Measurements from ENCODE around the gene EHBP1. TPM values are rescaled to one million over a fixed set of nuclear protein-coding genes. Genes with fewer than 3 reads are reported as not detected.

Gene EHBP1
- 32.2 and 39.0 TPM in 2 replicates for total RNA-seq

DNA sequence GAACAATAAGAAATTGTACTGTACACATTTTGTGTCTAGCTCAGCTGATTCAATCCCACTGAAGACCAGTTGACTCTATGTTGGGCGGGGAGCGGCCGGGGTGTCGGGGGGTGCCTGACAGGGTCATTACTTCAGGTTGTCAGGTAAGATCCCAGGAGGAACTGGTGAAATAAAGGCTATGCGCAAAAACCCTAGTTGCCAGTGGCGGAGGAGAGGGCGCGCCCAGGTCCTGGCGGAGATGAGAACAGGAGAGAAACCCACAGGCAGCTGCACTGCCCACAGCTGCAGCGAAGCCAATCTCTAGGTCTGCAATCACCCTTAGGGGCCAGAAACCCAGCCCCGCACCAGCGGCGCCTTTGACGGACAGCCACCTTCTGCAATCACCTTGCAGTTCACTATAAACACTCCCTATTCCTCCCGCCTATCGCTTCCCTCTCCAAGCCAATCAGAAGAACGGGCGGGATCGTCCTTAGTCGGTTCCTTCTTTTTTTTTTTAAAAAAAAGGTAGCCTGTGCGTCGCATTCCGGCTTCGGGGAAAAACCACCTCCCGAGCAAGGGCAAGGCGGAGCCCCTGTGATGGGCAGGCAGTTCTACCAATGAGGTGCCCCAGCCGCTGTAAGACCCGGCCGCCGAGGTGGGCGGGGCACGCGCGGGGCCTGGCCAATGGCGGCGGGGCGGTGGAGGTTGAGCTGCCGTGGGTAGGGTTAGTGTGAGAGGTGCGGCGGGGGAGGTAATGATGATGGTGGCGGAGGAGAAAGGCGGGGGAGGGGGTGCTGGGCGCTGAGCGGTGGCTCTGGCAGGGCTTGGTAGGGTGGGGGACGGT is at the start of gene EHBP1:
TSS of gene EHBP1 (plus strand) at position 707 of the 823 bp plus-strand sequence. CDS start 1,479 bp downstream, outside the sequence.

DNA sequence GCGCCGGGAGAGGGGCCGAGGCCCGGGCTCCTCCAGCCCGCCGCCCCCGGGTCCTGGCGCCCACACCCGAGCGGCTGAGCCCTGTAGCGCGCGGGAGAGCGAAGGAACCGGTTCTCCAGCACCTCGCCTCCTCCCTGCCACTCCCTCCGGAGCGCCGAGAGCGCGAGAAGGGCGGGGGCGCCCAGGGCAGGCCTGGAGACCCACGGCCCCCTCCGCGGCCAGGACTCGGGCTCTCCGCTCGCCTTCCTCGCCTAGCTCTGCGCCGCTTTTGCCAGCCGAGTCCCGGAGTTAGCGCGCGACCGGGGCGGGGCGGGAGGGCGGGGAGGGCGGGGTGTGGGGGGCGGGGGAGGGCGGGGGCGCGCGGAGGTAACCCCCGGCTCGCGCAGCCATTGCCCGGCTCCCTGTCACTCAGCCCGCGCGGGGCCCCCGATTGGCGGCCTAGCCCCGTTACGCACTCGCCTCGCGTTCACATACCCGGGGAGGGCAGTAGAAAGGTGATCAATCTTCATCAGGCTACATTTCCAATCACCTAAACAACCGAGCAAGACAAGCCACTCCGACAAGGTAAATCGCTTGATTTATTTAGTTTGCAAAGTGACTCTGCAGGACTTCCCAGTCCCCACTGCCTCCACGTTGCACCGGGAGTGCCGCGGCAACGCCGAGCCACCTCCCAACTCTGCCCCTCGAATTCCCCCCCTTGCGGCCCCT is 345.0 kb downstream of the EHBP1 start, which contains the start of gene OTX1:
TSS of gene OTX1 (plus strand) at position 497 of the 708 bp plus-strand sequence. CDS start 2,161 bp downstream, outside the sequence.

Other genes starting within 250 kb of the EHBP1 start
- gene TMEM17, start 199.5 kb upstream of the EHBP1 start, total RNA-seq: 0.69 and 1.4 TPM in 2 replicates